Stimulated activated CD4-positive, alpha-beta T cell treated with anti-CD3 and anti-CD28 coated beads, Interleukin-12 subunit alpha, Interleukin-12 subunit beta, amount 100 ng/mL, for 4 hours (primary cell): Measurements from ENCODE around the gene PCDHGB5.
A peak's percentile ranks its signal among the peaks of the same experiment; 100 is the strongest.
"Not testable (repeated sequence)": the region's sequence is repeated elsewhere in the genome, so short reads cannot be mapped to it uniquely, and the experiment has no call there.

Experiments
- DNase-seq: peaks from one replicate; pipeline ENCODE4 v3.0.0-alpha.2; 2020

Gene PCDHGB5

DNA sequence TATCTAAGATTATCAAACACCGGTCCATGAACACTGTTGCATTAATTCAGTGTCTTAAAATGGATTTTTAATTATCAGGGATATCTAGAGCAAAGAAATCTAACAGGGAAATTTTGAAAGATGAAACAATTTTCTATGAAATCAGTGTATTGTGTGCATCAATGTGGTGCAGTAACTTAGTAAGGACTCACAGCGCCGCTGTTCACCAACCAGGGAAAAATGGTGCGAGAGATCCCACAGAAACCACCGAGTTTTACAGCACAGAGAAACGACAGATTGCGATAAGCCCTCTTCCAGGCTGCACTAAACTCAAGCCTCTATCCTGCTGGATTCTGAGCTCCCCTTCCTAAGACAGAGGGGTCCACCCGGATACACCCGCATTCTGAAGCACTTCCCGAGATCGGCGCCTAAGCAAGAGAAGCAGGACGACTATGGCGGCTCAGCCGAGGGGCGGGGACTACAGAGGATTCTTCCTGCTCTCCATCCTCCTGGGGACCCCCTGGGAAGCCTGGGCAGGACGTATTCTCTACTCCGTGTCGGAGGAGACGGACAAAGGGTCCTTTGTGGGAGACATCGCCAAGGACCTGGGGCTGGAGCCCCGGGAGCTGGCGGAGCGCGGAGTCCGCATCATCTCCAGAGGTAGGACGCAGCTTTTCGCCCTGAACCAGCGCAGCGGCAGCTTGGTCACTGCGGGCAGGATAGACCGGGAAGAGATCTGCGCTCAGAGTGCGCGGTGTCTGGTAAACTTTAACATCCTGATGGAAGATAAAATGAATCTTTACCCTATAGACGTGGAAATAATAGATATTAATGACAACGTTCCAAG, 15.1 kb upstream of the PCDHGB5 start, which contains the start of gene PCDHGA7:
Gene PCDHGA7 (plus strand): TSS at position 274 of the 826 bp plus-strand sequence. CDS start 158 bp downstream, at position 432.
- no peak for DNase-seq

DNA sequence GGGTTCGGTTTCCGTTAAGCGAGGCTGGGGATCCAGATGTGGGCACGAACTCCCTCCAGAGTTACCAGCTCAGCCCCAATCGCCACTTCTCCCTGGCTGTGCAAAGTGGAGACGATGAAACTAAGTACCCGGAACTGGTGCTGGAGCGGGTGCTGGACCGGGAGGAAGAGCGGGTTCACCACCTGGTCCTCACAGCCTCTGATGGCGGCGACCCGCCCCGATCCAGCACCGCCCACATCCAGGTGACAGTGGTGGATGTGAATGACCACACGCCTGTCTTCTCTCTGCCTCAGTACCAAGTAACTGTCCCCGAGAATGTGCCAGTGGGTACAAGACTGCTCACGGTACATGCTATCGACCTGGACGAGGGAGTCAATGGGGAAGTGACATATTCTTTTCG, 14.4 kb upstream of the PCDHGB5 start:
- no peak for DNase-seq

DNA sequence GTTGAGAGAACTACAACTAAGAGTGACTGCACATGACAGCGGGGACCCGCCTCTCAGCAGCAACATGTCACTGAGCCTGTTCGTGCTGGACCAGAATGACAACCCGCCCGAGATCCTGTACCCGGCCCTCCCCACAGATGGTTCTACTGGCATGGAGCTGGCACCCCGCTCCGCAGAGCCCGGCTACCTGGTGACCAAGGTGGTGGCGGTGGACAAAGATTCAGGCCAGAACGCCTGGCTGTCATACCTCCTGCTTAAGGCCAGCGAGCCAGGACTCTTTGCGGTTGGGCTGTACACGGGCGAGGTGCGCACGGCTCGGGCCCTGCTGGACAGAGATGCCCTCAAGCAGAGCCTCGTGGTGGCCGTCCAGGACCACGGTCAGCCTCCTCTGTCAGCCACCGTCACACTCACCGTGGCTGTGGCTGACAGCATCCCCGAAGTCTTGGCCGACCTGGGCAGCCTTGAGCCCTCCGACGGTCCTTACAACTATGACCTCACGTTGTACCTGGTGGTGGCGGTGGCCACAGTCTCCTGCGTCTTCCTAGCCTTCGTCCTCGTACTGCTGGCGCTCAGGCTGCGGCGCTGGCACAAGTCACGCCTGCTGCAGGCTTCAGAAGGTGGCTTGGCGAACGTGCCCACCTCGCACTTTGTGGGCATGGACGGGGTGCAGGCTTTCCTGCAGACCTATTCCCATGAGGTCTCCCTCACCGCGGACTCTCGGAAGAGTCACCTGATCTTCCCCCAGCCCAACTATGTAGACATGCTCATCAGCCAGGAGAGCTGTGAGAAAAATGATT, 13.1 kb upstream of the PCDHGB5 start:
- DNase-seq, result no peak

DNA sequence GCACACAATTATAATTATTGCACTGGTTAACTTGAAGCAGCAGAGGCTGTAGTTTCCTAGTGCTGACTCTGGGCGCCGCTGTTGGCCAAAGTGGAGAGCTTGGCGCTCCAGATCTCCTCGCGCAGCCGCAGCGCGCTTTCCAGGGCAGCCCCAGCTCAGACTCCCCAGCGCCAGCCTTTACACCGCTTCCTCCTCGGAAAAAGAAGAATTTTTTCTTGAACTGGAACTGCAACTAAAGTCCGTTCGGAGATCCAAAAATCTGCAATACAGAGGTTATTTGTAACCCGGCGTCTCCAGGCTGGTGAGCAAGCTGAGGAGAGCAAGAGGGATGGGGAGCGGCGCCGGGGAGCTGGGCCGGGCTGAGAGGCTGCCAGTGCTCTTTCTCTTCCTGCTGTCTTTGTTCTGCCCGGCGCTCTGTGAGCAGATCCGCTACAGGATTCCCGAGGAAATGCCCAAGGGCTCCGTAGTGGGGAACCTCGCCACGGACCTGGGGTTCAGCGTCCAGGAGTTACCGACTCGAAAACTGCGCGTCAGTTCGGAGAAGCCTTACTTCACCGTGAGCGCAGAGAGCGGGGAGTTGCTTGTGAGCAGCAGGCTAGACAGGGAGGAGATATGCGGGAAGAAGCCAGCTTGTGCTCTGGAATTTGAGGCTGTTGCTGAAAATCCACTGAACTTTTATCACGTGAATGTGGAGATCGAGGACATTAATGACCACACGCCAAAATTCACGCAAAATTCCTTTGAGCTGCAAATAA, 10.0 kb upstream of the PCDHGB5 start, which contains the start of gene PCDHGB4:
Gene PCDHGB4 (plus strand): TSS at position 142 of the 755 bp plus-strand sequence. CDS start 187 bp downstream, at position 329.
- DNase-seq, result peak; percentile 20

DNA sequence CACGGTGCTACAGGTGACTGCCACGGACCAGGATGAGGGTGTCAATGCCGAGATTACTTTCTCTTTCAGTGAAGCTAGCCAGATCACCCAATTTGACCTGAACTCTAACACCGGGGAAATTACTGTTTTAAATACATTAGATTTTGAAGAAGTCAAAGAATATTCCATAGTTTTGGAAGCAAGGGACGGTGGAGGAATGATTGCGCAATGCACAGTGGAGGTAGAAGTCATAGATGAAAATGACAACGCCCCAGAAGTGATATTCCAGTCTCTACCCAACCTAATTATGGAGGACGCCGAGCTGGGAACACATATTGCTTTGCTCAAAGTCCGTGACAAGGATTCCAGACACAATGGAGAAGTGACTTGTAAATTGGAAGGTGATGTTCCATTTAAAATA, 9.1 kb upstream of the PCDHGB5 start:
- DNase-seq, result no peak

DNA sequence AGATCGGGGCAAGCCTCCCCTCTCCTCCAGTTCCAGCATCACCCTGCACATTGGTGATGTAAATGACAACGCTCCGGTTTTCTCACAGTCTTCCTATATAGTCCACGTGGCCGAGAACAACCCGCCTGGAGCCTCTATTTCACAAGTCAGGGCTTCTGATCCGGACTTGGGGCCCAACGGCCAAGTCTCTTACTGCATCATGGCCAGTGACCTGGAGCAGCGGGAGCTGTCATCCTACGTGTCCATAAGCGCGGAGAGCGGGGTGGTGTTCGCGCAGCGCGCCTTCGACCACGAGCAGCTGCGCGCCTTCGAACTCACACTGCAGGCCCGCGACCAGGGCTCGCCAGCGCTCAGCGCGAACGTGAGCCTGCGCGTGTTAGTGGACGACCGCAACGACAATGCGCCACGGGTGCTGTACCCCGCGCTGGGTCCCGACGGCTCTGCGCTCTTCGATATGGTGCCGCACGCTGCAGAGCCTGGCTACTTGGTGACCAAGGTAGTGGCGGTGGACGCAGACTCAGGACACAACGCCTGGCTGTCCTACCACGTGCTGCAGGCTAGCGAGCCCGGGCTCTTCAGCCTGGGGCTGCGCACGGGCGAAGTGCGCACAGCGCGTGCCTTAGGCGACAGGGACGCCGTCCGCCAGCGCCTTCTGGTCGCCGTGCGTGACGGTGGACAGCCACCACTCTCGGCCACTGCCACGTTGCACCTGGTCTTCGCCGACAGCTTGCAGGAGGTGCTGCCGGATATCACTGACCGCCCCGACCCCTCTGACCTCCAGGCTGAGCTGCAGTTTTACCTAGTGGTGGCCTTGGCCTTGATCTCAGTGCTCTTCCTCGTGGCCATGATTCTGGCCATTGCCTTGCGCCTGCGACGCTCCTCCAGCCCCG, 8.3 kb upstream of the PCDHGB5 start:
- no peak for DNase-seq

DNA sequence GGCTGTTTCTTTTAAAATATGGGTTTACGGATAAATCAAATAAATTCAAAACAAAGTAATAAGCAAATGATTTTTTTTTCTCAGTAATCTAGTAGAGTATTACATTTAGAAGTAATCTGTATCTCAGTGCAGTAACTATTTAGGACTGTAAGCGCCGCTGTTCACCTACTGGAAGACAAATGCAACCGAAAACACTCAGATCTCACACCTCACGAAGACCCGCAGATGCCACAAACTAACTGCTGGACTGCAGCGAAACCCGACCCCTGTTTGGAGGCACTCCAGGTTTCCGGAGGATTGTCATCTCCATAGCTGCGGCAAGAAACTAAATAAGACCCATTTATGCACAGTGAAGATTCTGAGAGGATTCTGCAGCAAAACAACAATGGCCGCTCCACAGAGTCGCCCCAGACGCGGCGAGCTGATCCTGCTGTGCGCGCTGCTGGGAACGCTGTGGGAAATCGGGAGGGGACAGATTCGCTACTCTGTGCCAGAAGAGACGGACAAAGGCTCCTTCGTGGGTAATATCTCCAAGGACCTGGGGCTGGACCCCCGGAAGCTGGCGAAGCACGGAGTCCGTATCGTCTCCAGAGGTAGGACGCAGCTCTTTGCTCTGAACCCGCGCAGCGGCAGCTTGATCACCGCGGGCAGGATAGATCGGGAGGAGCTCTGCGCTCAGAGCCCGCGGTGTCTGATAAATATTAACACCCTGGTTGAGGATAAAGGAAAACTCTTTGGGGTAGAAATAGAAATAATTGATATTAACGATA, 5.1 kb upstream of the PCDHGB5 start, which contains the start of gene PCDHGA8:
Gene PCDHGA8 (plus strand): TSS at position 205 of the 770 bp plus-strand sequence. CDS start 181 bp downstream, at position 386.
- no peak for DNase-seq

DNA sequence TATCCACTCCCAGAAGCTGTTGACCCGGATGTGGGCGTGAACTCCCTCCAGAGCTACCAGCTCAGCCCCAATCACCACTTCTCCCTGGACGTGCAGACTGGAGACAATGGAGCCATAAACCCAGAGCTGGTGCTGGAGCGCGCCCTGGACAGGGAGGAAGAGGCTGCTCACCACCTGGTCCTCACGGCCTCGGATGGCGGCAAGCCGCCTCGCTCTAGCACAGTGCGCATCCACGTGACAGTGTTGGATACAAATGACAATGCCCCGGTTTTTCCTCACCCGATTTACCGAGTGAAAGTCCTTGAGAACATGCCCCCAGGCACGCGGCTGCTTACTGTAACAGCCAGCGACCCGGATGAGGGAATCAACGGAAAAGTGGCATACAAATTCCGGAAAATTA, 4.5 kb upstream of the PCDHGB5 start:
- no peak for DNase-seq

DNA sequence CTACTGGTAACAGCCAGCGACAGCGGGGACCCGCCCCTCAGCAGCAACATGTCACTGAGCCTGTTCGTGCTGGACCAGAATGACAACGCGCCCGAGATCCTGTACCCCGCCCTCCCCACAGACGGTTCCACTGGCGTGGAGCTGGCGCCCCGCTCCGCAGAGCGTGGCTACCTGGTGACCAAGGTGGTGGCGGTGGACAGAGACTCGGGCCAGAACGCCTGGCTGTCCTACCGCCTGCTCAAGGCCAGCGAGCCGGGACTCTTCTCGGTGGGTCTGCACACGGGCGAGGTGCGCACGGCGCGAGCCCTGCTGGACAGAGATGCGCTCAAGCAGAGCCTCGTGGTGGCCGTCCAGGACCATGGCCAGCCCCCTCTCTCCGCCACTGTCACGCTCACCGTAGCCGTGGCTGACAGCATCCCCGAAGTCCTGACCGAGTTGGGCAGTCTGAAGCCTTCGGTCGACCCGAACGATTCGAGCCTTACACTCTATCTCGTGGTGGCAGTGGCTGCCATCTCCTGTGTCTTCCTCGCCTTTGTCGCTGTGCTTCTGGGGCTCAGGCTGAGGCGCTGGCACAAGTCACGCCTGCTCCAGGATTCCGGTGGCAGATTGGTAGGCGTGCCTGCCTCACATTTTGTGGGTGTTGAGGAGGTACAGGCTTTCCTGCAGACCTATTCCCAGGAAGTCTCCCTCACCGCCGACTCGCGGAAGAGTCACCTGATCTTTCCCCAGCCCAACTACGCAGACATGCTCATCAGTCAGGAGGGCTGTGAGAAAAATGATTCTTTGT, 3.2 kb upstream of the PCDHGB5 start:
- DNase-seq, result not testable (repeated sequence)

DNA sequence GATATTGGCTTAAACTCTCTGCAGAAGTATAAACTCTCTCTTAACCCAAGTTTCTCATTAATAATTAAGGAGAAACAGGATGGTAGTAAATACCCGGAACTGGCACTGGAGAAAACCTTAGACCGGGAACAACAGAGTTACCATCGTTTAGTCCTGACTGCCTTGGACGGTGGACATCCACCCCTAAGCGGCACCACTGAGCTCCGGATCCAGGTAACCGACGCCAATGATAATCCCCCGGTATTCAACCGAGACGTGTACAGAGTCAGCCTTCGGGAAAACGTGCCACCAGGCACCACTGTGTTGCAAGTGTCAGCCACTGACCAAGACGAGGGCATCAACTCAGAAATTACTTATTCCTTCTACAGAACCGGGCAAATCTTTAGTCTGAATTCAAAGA, 861 bp downstream of the PCDHGB5 start:
- DNase-seq, result no peak

DNA sequence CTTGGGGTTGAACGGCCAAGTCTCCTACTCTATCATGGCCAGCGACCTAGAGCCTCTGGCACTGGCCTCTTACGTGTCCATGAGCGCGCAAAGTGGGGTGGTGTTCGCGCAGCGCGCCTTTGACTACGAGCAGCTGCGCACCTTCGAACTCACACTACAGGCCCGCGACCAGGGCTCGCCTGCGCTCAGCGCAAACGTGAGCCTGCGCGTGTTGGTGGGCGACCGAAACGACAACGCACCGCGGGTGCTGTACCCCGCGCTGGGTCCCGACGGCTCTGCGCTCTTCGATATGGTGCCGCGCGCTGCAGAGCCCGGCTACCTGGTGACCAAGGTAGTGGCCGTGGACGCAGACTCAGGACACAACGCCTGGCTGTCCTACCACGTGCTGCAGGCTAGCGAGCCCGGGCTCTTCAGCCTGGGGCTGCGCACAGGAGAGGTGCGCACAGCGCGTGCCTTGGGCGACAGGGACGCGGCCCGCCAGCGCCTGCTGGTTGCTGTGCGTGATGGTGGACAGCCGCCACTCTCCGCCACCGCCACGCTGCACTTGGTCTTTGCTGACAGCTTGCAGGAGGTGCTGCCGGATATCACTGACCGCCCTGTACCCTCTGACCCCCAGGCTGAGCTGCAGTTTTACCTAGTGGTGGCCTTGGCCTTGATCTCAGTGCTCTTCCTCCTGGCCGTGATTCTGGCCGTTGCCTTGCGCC, 2.0 kb downstream of the PCDHGB5 start:
- no peak for DNase-seq

DNA sequence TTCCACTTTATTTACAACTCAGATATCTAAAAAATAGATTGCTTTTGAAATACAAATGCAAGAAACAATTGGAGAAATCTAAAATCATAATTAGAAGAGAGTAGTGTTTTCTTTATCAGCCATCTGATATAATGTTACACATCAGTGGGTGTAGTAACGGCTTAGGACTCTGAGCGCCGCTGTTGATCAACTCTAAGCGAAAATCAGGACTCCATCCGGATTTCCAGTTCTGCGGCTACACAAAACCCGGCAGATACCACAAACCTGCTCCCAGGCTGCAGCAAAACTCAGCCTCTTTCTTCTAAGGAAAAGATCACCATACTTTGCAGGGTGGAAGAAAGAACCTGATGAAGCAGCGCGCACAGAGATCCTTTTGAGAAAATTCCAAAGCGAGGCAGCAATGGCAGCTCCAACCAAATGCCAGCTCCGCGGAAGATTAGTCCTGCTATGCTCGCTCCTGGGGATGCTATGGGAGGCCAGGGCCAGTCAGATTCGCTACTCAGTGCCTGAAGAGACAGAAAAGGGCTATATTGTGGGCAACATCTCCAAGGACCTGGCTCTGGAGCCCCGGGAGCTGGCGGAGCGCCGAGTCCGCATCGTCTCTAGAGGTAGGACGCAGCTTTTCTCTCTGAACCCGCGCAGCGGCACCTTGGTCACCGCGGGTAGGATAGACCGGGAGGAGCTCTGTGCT, 5.0 kb downstream of the PCDHGB5 start, which contains the start of gene PCDHGA9:
Gene PCDHGA9 (plus strand): TSS at position 226 of the 691 bp plus-strand sequence. CDS start 175 bp downstream, at position 401.
- DNase-seq, result no peak

DNA sequence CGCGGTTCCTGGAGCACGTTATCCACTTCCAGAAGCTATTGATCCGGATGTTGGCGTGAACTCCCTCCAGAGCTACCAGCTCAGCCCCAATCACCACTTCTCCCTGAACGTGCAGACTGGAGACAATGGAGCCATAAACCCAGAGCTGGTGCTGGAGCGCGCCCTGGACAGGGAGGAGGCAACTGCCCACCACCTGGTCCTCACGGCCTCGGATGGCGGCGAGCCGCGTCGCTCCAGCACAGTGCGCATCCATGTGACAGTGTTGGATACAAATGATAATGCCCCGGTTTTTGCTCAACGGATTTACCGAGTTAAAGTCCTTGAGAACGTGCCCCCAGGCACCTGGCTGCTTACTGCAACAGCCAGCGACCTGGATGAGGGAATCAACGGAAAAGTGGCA, 5.6 kb downstream of the PCDHGB5 start:
- no peak for DNase-seq

DNA sequence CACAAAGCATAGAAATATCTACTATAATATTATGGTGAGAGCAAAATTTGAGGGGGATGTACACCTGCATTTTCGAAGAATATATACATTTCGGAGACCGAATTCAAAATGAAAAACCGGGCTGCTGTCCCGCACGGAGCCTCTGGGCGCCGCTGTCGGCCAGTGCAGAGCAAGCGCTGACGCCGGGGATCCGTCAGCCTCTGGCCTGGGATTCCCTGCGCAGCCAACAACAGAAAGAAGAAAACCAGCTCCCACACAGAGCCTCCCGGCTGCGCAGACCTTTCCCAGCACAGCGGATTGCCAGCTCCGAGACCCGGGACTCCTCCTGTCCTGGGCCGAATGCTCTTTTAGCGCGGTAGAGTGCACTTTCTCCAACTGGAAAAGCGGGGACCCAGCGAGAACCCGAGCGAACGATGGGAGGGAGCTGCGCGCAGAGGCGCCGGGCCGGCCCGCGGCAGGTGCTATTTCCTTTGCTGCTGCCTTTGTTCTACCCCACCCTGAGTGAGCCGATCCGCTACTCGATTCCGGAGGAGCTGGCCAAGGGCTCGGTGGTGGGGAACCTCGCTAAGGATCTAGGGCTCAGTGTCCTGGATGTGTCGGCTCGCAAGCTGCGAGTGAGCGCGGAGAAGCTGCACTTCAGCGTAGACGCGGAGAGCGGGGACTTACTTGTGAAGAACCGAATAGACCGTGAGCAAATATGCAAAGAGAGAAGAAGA, 10.2 kb downstream of the PCDHGB5 start, which contains the start of gene PCDHGB6:
Gene PCDHGB6 (plus strand): TSS at position 232 of the 716 bp plus-strand sequence. CDS start 182 bp downstream, at position 414.
- DNase-seq, result peak; percentile 29

DNA sequence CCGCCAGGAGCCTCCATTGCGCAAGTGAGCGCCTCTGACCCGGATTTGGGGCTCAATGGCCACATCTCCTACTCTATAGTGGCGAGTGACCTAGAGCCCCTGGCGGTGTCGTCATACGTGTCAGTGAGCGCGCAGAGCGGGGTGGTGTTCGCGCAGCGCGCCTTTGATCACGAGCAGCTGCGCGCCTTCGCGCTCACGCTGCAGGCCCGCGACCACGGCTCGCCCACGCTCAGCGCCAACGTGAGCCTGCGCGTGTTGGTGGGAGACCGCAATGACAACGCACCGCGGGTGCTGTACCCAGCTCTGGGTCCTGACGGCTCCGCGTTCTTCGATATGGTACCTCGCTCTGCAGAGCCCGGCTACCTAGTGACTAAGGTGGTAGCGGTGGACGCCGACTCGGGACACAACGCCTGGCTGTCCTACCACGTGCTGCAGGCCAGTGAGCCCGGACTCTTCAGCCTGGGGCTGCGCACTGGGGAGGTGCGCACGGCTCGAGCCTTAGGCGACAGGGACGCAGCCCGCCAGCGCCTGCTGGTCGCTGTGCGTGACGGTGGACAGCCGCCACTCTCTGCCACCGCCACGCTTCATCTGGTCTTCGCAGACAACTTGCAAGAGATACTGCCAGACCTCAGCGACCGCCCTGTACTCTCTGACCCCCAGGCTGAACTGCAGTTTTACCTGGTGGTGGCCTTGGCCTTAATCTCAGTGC, 12.0 kb downstream of the PCDHGB5 start:
- DNase-seq, result no peak

DNA sequence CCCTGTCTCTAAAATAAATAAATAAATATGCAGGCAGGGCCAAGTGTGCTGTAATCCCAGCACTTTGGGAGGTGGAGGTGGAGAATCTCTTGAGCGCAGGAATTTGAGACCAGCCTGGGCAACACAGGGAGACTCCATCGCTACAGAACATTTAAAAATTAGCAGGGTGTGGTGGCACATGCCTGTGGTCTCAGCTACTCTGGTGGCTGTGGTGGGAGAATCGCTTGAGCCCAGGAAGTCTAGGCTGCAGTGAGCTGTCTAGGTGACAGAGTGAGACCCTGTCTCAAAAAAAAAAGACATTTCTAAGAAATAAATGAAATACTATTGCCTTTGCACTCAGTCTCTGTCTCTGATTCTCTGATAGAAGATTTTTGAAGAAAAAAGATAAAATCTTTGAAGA, 13.8 kb downstream of the PCDHGB5 start:
- DNase-seq, result no peak

DNA sequence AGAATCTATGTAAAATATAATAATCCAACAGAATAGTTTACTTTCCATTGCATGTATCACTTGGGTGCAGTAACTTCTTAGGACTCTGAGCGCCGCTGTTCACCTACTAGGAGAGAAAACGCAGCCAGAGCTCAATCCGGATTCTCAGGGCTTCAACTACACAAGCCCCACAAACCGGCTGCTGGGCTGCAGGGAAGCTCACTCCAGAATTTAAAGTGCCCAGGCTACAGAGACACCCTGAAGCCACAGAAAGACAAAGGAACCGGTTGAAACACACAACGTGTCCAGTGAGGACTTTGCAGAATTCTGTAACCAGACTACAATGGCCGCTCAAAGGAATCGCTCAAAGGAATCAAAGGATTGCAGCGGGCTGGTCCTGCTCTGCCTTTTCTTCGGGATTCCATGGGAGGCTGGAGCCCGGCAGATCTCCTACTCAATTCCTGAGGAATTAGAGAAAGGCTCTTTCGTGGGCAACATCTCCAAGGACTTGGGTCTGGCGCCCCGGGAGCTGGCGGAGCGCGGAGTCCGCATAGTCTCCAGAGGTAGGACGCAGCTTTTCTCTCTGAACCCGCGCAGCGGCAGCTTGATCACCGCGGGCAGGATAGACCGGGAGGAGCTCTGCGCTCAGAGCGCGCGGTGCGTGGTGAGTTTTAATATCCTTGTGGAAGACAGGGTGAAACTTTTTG, 15.2 kb downstream of the PCDHGB5 start, which contains the start of gene PCDHGA10:
Gene PCDHGA10 (plus strand): TSS at position 134 of the 686 bp plus-strand sequence. CDS start 189 bp downstream, at position 323.
- peak; percentile 44 for DNase-seq
